Glutamatergic neuron (in vitro differentiated cells): ENCODE measurements around the gene APOBEC2. TPM values are rescaled to one million over a fixed set of nuclear protein-coding genes. Genes with fewer than 3 reads are reported as not detected.

Experiments used
- DNase-seq: peaks from one replicate; pipeline ENCODE4 v3.0.0; 2022
- H3K27ac Mint-ChIP-seq: one replicate; pipeline ENCODE4 v1.8.0; 2020; ENCODE audit warnings: mild to moderate bottlenecking, mixed read lengths, inconsistent platforms; ENCODE audit not compliant: unreplicated experiment
- H3K27me3 Mint-ChIP-seq: one replicate; pipeline ENCODE4 v1.8.0; 2020; ENCODE audit warnings: mild to moderate bottlenecking, moderate library complexity, mixed read lengths, inconsistent platforms; ENCODE audit not compliant: unreplicated experiment
- H3K36me3 Mint-ChIP-seq: one replicate; pipeline ENCODE4 v1.8.0; 2020; ENCODE audit warnings: mild to moderate bottlenecking, mixed read lengths, inconsistent platforms; ENCODE audit not compliant: unreplicated experiment
- H3K4me1 Mint-ChIP-seq: one replicate; pipeline ENCODE4 v1.8.0; 2020; ENCODE audit warnings: mild to moderate bottlenecking, low read depth, mixed read lengths, inconsistent platforms; ENCODE audit not compliant: unreplicated experiment
- H3K4me3 Mint-ChIP-seq: one replicate; pipeline ENCODE4 v1.8.0; 2020; ENCODE audit warnings: mild to moderate bottlenecking, mixed read lengths, inconsistent platforms; ENCODE audit not compliant: unreplicated experiment
- H3K9me3 Mint-ChIP-seq: one replicate; pipeline ENCODE4 v1.8.0; 2020; ENCODE audit warnings: mild to moderate bottlenecking, moderate library complexity, mixed read lengths, inconsistent platforms; ENCODE audit not compliant: unreplicated experiment
- CTCF ChIP-seq: fragments of 200-600 bp; sonication (generic); IDR thresholded peaks from one replicate; pipeline ENCODE4 v1.5.0; 2021; ENCODE audit not compliant: partially characterized antibody, unreplicated experiment
- total RNA-seq: library from RNA; stranded (reverse); fragmentation: NEBNext Ultra II Directional; extraction: Animal tissue kit (Norgen Biotek cat#: 25700); gene quantifications from one replicate; pipeline ENCODE4 v1.2.1, GENCODE V29; 2021; ENCODE audit not compliant: unreplicated experiment

The APOBEC2 gene
- total RNA-seq, 1 donor from 2014 or later: 0.61 TPM

GRCh38 chr6:41065550-41066026, 12.6 kb downstream of the APOBEC2 start:
- no peak overlapping the region for H3K27ac Mint-ChIP-seq
- no peak for TF ChIP-seq CTCF

GRCh38 chr6:41066867-41067304, 13.9 kb downstream of the APOBEC2 start:
- DNase-seq: peak; percentile 78
- H3K4me3 Mint-ChIP-seq: no peak overlapping the region
- no peak overlapping the region for H3K27ac Mint-ChIP-seq
- H3K4me1 Mint-ChIP-seq: peaks cover 36% of the 10 kb centered on the region
- H3K36me3 Mint-ChIP-seq: no peaks in the 10 kb centered on the region
- H3K9me3 Mint-ChIP-seq: no peaks in the 10 kb centered on the region
- H3K27me3 Mint-ChIP-seq: no peaks in the 10 kb centered on the region
- TF ChIP-seq CTCF: peak; percentile 97

More at GRCh38 chr6:41065550-41066026, 12.6 kb downstream of the APOBEC2 start:
- Mint-ChIP-seq H3K27me3 (no peaks in the 10 kb centered on the region), H3K4me3 (no peak overlapping the region), H3K4me1 (peaks cover 29% of the 10 kb centered on the region), H3K36me3 (no peaks in the 10 kb centered on the region), H3K9me3 (no peaks in the 10 kb centered on the region)
- DNase-seq: no peak

GRCh38 chr6:41071501-41071922, 18.5 kb downstream of the APOBEC2 start:
- Mint-ChIP-seq H3K27ac (peak overlapping the region; percentile 85), H3K36me3 (peaks cover 4% of the 10 kb centered on the region), H3K4me3 (peak overlapping the region; percentile 91), H3K9me3 (peaks cover 13% of the 10 kb centered on the region), H3K4me1 (peaks cover 35% of the 10 kb centered on the region), H3K27me3 (peaks cover 11% of the 10 kb centered on the region)
- DNase-seq: peak; percentile 82
- TF ChIP-seq CTCF: no peak

GRCh38 chr6:41071923-41072835, 19.2 kb downstream of the APOBEC2 start, which contains the start of gene OARD1:
OARD1 (minus strand) TSS chr6:41072356; CDS start chr6:41071634, 722 bp downstream.
- TF ChIP-seq CTCF: no peak
- DNase-seq: peak; percentile 99
- Mint-ChIP-seq H3K36me3 (peaks cover 4% of the 10 kb centered on the region), H3K4me3 (peak within 1 kb of the TSS; percentile 91), H3K4me1 (peaks cover 31% of the 10 kb centered on the region), H3K27me3 (peaks cover 11% of the 10 kb centered on the region), H3K27ac (peak within 1 kb of the TSS; percentile 85), H3K9me3 (peaks cover 13% of the 10 kb centered on the region)

GRCh38 chr6:41072836-41073202, 19.8 kb downstream of the APOBEC2 start, which contains the start of gene NFYA:
NFYA (plus strand) TSS chr6:41072974; CDS start chr6:41079090, 6,116 bp downstream.
- H3K27me3 Mint-ChIP-seq: peaks cover 11% of the 10 kb centered on the region
- TF ChIP-seq CTCF: no peak
- peaks cover 13% of the 10 kb centered on the region for H3K9me3 Mint-ChIP-seq
- H3K27ac Mint-ChIP-seq: peak within 1 kb of the TSS; percentile 96
- H3K4me1 Mint-ChIP-seq: peaks cover 31% of the 10 kb centered on the region
- peak; percentile 99 for DNase-seq
- peak within 1 kb of the TSS; percentile 97 for H3K4me3 Mint-ChIP-seq
- H3K36me3 Mint-ChIP-seq: peaks cover 4% of the 10 kb centered on the region
